ENCODE measurements around the gene CD63.

The CD63 gene

GRCh38 chr12:55762646-55763045, 33.8 kb upstream of the CD63 start:
- H3K36me3 ChIP-seq (ENCODE audit: control insufficient read depth in 2 of 2, insufficient read depth in 1 of 2, low read length in 2 of 2): peaks cover 51 to 73% of the 10 kb centered on the region in 2 experiments
- POLR2A ChIA-PET: no interaction called here
- TF ChIP-seq ZNF558 (tag by site-specific recombination; IDR thresholded peaks at IDR 0.05) (no peak), ZNF768 (tag by site-specific recombination; IDR thresholded peaks at IDR 0.05) (no peak), ZNF280C (tag by site-specific recombination; IDR thresholded peaks at IDR 0.05) (no peak), ZFP3 (tag by site-specific recombination; IDR thresholded peaks at IDR 0.05; ENCODE audit: low read depth) (no peak), KLF10 (tag by site-specific recombination; IDR thresholded peaks at IDR 0.05) (no peak), ZXDB (tag by site-specific recombination; IDR thresholded peaks at IDR 0.05) (no peak), ZNF544 (tag by site-specific recombination; IDR thresholded peaks at IDR 0.05) (no peak), SCRT1 (tag by site-specific recombination; IDR thresholded peaks at IDR 0.05; ENCODE audit: borderline replicate concordance) (no peak), ZNF449 (tag by site-specific recombination; IDR thresholded peaks at IDR 0.05) (no peak), ZNF692 (tag by site-specific recombination; IDR thresholded peaks at IDR 0.05) (no peak), SETDB1 (IDR thresholded peaks at IDR 0.05; ENCODE audit: insufficient read length, low read length) (no peak), ZSCAN30 (tag by site-specific recombination; IDR thresholded peaks at IDR 0.05) (no peak), AEBP2 (tag by site-specific recombination; IDR thresholded peaks at IDR 0.05; ENCODE audit: borderline replicate concordance) (no peak)
- no peaks in the 10 kb centered on the region for H3K4me1 ChIP-seq (ENCODE audit: control insufficient read depth, insufficient read depth, low read length)
- no peaks in the 10 kb centered on the region for H3K9me3 ChIP-seq (ENCODE audit: control insufficient read depth, insufficient read depth, low read depth, low read length)
- CTCF ChIA-PET: interaction anchor here (1.5 kb wide), 1 partner anchor 34 kb away, joined by 7 read pairs; no protein-coding TSS in a partner anchor
- no peak overlapping the region for H3K4me3 ChIP-seq (ENCODE audit: low read depth, low read length)
- H3K27ac ChIP-seq (ENCODE audit: extremely low read depth, low read depth, low read length): no peak overlapping the region

GRCh38 chr12:55760663-55761062, 31.9 kb upstream of the CD63 start:
- TF ChIP-seq ZNF670 (tag by site-specific recombination; IDR thresholded peaks at IDR 0.05; ENCODE audit: low read depth): no peak
- TF ChIP-seq ZBTB1 (tag by site-specific recombination; IDR thresholded peaks at IDR 0.05): no peak
- TF ChIP-seq ZNF664 (tag by site-specific recombination; IDR thresholded peaks at IDR 0.05): peak; percentile 28; the same call in 1 of the 2 replicates
- no peak for TF ChIP-seq ZFP37 (tag by site-specific recombination; IDR thresholded peaks at IDR 0.05)
- Histone ChIP-seq H3K4me3 (ENCODE audit: low read depth, low read length) (no peak overlapping the region), H3K36me3 (ENCODE audit: control insufficient read depth in 2 of 2, insufficient read depth in 1 of 2, low read length in 2 of 2) (peaks cover 47 to 79% of the 10 kb centered on the region in 2 experiments), H3K27ac (ENCODE audit: extremely low read depth, low read depth, low read length) (no peak overlapping the region), H3K9me3 (ENCODE audit: control insufficient read depth, insufficient read depth, low read depth, low read length) (no peaks in the 10 kb centered on the region), H3K4me1 (ENCODE audit: control insufficient read depth, insufficient read depth, low read length) (no peaks in the 10 kb centered on the region)
- ChIA-PET CTCF (no interaction called here), POLR2A (no interaction called here)
